GM19397 (cell line): Measurements from ENCODE around the gene NEDD1.
A peak's percentile ranks its signal among the peaks of the same experiment; 100 is the strongest.

Source experiments
- ATAC-seq: cut with Tn5 transposase; IDR thresholded peaks from one replicate; pipeline ENCODE4 v1.9.1; 2021; ENCODE audit warnings: mild to moderate bottlenecking, moderate library complexity; ENCODE audit not compliant: unreplicated experiment

NEDD1 gene

GRCh38 chr12:96901175-96901574, 5.9 kb upstream of the NEDD1 start:
- ATAC-seq, result no peak

- no peak for ATAC-seq
Observed at GRCh38 chr12:96902076-96902475, 5.0 kb upstream of the NEDD1 start.

- no peak for ATAC-seq
Observed at GRCh38 chr12:96906498-96906848, 584 bp upstream of the NEDD1 start.

GRCh38 chr12:96907671-96908422, 790 bp downstream of the NEDD1 start:
- peak; percentile 20 for ATAC-seq

- no peak for ATAC-seq
Observed at GRCh38 chr12:96908423-96908675, 1.3 kb downstream of the NEDD1 start.

- no peak for ATAC-seq
Observed at GRCh38 chr12:96912261-96912660, 5.2 kb downstream of the NEDD1 start.

- no peak for ATAC-seq
Observed at GRCh38 chr12:96912943-96913342, 5.9 kb downstream of the NEDD1 start.

- ATAC-seq, result no peak
Observed at GRCh38 chr12:96919510-96920210, 12.6 kb downstream of the NEDD1 start.

- ATAC-seq, result peak; percentile 73
Observed at GRCh38 chr12:96948782-96949181, 41.7 kb downstream of the NEDD1 start.

- ATAC-seq, result no peak
Observed at GRCh38 chr12:96979532-96979931, 72.5 kb downstream of the NEDD1 start.

GRCh38 chr12:96980991-96981414, 73.9 kb downstream of the NEDD1 start:
- ATAC-seq, result no peak

GRCh38 chr12:96981911-96982310, 74.9 kb downstream of the NEDD1 start:
- ATAC-seq, result no peak

- ATAC-seq, result no peak
Observed at GRCh38 chr12:96982671-96983070, 75.6 kb downstream of the NEDD1 start.

GRCh38 chr12:96985515-96986362, 78.7 kb downstream of the NEDD1 start:
- peak; percentile 96 for ATAC-seq

- ATAC-seq, result no peak
Observed at GRCh38 chr12:96986883-96987523, 79.9 kb downstream of the NEDD1 start.

GRCh38 chr12:96988919-96989318, 81.9 kb downstream of the NEDD1 start:
- no peak for ATAC-seq

- no peak for ATAC-seq
Observed at GRCh38 chr12:96989916-96990315, 82.9 kb downstream of the NEDD1 start.

GRCh38 chr12:96994900-96995299, 87.8 kb downstream of the NEDD1 start:
- no peak for ATAC-seq

- no peak for ATAC-seq
Observed at GRCh38 chr12:96995861-96996260, 88.8 kb downstream of the NEDD1 start.

- ATAC-seq, result no peak
Observed at GRCh38 chr12:96997797-96998484, 90.9 kb downstream of the NEDD1 start.

GRCh38 chr12:97003276-97003675, 96.2 kb downstream of the NEDD1 start:
- ATAC-seq, result no peak
